CD1c-positive myeloid dendritic cell (primary cell): ENCODE measurements around the gene MAGEF1.

Experiments used
- DNase-seq: peaks from one replicate; pipeline ENCODE4 v3.0.0-alpha.2; 2016; ENCODE audit errors: extremely low spot score

The MAGEF1 gene

GRCh38 chr3:184725176-184725719 is 13.4 kb upstream of the MAGEF1 start:
- DNase-seq: no peak

DNA sequence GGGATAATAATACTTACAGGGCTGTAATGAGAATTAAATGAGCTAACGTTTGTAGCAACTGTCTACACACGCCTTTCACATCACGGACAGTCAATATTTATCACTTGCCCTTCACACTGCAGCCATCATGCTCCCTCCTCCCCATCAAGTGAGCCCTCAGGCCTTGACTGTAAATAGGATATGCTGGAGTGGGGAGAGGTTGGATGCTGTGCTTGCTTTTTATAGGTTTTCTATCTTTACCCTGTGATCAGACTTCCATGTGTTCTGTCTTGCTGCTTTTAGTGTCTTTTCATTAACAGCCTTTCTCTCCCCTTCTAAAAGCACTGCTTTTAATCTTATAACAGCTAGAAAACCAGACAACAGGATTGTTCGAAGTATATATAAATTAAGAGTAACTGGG is 12.8 kb upstream of the MAGEF1 start:
- no peak for DNase-seq

GRCh38 chr3:184719709-184720108 is 7.8 kb upstream of the MAGEF1 start:
- no peak for DNase-seq

- no peak for DNase-seq
Measured at GRCh38 chr3:184718431-184718830, 6.6 kb upstream of the MAGEF1 start.

GRCh38 chr3:184717399-184717983 is 5.6 kb upstream of the MAGEF1 start:
- no peak for DNase-seq

DNA sequence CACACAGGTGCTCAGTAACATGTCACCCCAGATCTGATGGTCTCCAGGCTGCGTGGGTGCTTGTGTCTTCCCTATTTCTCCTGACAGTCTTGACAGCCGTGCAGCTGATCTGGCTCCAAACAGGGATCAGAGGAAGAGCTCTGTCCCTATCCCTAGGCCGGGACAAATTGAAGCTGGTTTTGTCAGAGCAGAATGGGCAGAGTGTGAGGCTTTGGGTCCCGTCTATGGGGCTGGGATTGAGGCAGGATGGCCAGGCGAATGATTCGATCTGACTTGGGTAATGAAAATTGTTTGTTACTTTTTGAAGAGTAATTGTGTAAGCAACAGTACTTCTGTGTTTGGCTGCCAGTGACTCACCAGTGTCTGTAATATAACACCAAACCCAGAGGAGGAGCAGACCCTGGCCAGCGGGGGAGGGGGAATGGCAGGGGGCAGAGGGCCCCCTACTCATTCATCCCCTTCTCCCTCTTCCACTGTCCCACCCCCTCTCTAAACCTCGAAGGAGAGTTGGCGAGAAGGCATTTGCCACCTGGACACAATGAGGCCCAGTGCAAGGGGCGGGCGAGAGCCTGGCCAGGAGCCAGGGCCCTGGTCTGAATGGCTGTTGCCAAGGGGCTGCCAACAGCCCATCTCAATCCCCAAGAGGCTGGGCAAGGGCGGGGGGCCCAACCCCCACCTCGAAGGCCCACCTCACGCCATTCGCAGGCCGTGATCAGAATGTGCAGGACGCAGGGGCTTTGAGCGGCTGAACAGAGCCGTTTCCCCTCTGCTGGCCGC is 4.9 kb upstream of the MAGEF1 start:
- peak; percentile 34 for DNase-seq

- no peak for DNase-seq
Measured at GRCh38 chr3:184715943-184716621, 4.2 kb upstream of the MAGEF1 start.

DNA sequence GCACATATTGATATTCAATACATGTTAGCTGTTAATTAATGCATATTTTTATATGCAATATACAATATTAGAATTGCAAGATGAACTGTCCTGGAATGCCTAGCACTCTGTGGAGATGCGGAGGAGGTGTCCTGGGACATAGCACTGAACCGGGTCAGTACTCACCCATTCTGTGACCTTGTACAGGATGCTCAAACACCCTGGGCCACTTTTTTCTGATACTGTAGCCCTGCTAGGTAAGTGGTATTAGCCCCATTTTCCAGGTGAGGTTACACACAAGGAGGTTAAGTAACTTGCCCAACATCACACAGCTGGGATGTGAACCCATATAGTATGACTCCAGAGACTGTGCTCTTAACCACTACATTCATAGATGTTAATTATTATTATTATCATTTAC is 1.7 kb upstream of the MAGEF1 start:
- DNase-seq: no peak

DNA sequence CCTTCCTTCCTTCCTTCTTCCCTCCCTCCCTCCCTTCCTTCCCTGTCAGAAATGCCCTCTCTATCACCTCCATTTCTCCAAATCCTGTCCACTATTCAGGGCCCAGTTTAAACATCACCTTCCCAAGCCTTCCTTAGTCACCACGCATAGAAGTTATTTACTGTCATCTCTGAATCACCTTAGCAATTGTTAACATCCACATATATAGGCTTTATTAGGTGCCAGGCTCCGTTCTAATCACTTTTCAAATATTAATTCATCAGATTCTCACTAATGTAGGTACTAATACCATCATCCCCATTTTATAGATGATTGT is 1.1 kb upstream of the MAGEF1 start:
- DNase-seq: no peak

DNA sequence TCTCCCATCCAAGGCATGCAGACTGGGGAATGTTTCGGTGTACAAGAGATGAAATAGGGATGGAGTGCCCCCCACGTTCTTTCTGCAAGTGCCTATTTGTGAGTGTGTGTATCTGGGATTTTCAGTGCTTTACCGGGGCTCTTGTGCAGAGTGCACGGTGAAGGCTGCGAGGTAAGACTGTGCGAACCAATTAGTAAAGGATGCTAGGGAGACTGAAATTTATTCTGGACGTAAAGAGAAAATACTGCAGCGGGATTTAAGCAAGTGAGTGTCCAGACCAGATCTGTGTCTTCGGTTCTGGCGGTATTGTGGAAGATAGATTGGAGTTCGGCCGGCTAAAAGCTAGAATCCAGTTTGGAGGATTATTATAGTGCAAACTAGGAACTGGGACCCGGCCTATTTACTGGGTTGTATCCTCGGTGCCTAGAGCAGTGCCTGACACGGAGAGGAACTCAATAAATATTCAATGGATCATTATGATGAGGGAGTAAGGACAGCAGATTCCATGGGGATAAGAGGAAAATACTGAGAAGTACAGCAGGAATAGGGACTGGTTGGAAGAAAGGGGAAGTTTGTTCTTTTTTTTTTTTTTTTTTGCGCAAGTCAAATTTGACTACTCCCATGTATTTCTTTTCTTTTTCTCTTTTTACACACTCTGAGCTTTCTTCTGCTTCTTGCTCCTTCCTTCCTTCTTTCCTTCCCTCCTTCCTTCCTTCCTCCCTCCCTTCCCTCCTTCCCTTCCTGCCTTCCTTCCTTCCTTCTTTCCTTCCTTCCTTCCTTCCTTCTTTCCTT is 580 bp upstream of the MAGEF1 start:
- DNase-seq: peak; percentile 20

- DNase-seq: peak; percentile 37
Measured at GRCh38 chr3:184710870-184711492, 883 bp downstream of the MAGEF1 start.

GRCh38 chr3:184703657-184704056 is 8.2 kb downstream of the MAGEF1 start:
- DNase-seq: no peak

DNA sequence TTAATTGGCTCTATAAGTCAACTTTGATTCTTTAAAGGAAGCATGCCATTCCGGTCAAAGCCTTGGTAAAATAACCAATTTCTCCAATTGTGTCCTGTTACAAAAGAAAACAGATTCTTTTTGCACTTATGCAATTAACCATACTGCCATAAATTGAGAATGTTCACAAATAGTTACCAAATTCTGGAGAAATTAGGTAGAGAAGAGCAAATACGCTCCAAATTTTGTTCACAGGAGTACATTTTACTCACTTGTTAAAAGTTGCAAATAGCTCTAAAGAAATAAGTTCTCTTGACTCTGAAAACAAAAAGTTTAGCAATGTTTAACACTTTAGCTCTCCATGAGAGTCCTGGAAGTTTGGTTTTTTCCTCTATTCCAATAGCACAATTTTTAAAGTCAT is 11.1 kb downstream of the MAGEF1 start:
- DNase-seq: no peak

DNA sequence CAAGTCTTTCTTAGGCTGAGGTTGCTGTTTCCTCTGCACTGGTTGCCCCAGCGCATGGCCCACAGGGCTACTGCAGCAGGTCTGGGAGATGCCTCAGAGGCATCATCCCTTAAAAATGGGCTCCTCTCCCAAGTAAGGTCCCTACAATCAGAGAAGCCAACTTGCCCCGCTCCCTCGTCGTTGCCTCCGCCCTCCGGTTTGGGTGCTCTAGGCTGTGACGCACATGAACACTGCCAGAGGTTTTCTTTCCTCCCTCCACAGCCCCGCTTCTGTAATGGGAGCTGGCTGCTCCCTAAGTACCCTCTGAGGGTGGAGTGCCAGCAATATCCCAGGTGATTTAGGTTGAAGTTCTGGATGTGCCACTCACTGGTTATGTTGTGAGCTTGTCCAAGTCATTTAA is 14.0 kb downstream of the MAGEF1 start:
- DNase-seq: no peak

DNA sequence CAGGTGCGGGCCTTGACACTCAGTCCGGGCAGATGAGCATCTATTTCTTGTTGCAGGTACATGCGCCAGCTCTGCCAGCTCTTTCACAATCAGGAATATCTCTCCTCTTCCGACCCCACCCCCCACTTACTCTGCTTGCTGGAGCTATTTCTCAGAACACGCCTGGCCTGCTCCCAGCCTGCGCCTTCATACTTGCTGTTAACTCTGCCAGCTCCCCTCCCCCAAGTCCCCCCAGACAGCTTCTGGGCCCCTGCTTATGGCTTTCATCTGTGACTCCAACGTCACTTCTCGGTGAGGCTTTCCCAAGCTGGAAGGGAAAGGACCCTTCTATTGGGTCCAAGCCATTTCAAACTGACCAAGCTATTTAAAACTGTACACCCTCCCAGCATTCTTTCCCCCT is 15.2 kb downstream of the MAGEF1 start:
- DNase-seq: no peak

DNA sequence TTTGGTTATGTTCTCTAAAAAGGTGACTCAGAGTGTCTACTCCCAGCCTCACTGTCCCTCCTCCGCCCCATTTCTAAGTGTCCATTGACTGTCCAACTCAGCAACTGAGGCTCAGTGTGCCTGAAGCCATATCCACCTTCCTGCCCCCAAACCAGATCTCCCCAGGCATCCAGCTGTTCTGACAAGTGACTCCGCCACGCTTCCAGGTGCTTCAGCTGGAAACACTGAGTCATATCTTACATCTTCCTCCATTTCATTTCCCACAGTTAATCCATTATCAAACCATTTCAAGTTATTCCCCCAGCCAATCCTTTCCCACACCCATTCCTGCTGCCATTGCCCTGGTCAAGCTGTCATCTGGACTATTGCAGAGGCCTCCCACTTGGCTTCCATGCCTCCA is 17.1 kb downstream of the MAGEF1 start:
- DNase-seq: no peak

- DNase-seq: no peak
Measured at GRCh38 chr3:184694133-184694665, 17.7 kb downstream of the MAGEF1 start.

DNA sequence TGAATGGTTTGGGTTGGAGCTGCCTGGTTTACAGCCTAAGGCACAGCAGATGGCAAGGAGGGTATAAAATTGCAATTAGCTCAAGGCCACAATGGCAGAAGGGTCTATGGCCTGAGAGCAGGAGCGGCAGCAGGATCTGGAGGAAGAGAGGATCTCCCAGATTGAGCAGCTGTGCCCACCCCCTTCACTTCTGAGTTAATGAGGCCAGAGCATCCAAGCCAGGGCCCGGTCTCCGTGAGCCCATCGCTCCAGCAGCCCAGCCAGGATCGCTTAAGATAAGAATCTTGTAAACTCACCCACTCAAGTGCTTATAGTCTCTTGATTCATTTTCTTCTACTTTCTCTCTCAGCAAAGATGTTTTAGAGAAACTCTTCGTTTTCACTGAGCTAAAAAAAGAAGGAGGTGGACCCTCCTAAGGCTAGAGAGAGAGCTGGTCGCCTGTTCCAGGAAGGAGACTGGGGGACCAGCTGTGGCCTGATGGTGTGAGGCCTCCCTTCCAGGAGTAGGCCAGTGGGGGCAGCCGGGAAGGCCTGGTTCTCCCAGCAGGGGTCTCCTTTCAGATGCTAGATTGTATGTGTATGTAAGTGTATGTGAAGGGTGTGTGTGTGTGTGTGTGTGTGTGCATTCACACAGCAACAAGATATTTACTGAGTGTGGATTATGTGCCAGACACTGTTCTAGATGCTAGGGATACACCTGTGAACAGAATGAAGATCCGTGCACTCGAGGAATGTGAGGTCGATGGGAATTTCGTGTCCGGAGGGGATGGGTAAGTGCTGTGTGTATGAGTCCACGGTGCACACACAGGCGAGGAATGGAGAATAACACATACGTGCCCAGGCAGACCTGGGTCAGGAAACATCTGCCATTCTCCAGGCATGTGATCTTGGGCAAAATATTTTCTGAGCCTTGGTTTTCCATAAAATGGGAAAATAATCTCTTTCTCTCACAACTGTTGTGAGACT is 18.6 kb downstream of the MAGEF1 start:
- no peak for DNase-seq

DNA sequence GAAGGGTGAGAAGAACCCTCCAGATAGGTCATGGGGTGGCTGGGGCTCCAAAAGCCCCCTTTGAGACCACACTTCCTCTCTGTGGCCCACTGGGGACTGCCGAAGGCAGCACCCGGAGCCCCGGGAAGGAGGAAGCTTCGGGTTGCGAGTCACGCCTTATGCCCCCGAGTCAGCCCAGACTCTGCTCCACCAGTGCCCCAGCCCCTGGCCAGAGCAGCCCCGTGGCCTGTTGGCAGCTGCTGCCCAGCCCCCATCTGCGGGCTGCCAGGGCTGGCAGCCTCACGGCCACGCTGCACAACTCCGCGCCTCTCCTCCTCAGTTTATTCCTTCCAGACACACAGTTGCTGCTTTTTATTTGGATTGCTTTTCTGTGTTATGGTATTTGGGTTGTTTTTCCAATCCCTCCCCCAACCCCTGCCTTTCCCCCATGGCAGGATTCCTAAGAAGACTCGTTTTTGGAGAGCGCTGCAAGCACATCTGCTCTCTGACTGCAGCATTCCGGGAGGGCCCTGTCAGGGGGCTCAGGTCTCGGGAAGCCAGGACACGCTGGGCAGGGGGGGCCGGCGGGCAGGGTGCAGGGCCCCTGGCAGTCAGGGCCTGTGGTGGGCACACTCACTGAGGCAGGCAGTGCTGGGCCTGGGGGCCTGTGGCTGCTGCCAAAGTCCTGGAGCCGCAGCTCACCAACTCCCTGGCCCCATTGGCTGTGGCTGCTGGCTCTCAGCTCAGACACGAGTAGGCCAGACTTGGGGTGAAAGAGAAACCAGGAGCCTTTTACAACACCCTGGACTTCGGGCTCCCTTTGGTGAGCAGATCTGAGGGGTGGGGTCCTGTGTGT is 20.2 kb downstream of the MAGEF1 start:
- peak; percentile 49 for DNase-seq
